K562 (cell line): ENCODE data around the gene PCBP3.

ENCODE experiments used
- CBX5 ChIP-seq: IDR thresholded peaks from 2 replicates; pipeline ENCODE4 v1.6.1; 2014; ENCODE audit warnings: low read depth, borderline replicate concordance
- NCOA4 ChIP-seq: fragments of 450-650 bp; IDR thresholded peaks from 2 replicates; pipeline ENCODE4 v1.6.1; 2018; ENCODE audit warnings: mild to moderate bottlenecking; ENCODE audit not compliant: partially characterized antibody

- TF ChIP-seq NCOA4 (no peak), CBX5 (no peak)
These were observed 228.2 kb downstream of the PCBP3 start for GRCh38 chr21:45871616-45872236.
